GM19238 (cell line): ENCODE measurements around the gene WDR81.
"Not testable (repeated sequence)": the region's sequence is repeated elsewhere in the genome, so short reads cannot be mapped to it uniquely, and the experiment has no call there.

Experiments
- DNase-seq: peaks from one replicate; pipeline ENCODE4 v3.0.0; 2011; ENCODE audit warnings: low spot score; ENCODE audit not compliant: insufficient read length

Gene WDR81

GRCh38 chr17:1730326-1731193 lies 6.1 kb downstream of the WDR81 start:
- DNase-seq: no peak

- no peak for DNase-seq
These were observed 6.6 kb downstream of the WDR81 start for GRCh38 chr17:1731194-1731506.

GRCh38 chr17:1732241-1732832 lies 7.8 kb downstream of the WDR81 start:
- no peak for DNase-seq

GRCh38 chr17:1732833-1733321 lies 8.4 kb downstream of the WDR81 start:
- no peak for DNase-seq

- DNase-seq: no peak
These were observed 9.3 kb downstream of the WDR81 start for GRCh38 chr17:1733759-1734158.

GRCh38 chr17:1735418-1735817 lies 10.9 kb downstream of the WDR81 start:
- DNase-seq: no peak

- no peak for DNase-seq
These were observed 11.4 kb downstream of the WDR81 start for GRCh38 chr17:1735834-1736347.

GRCh38 chr17:1736348-1737281 lies 12.1 kb downstream of the WDR81 start:
- peak; percentile 68 for DNase-seq

- no peak for DNase-seq
These were observed 13.2 kb downstream of the WDR81 start for GRCh38 chr17:1737531-1738291.

- DNase-seq: not testable (repeated sequence)
These were observed 17.4 kb downstream of the WDR81 start for GRCh38 chr17:1741899-1742298.

GRCh38 chr17:1742371-1743087 lies 18.0 kb downstream of the WDR81 start, which contains the start of gene SERPINF2:
SERPINF2 (plus strand) TSS chr17:1742871; CDS start chr17:1744996, 2,125 bp downstream.
- no peak for DNase-seq

- DNase-seq: no peak
These were observed 18.6 kb downstream of the WDR81 start for GRCh38 chr17:1743088-1743439.

GRCh38 chr17:1744551-1745512 lies 20.3 kb downstream of the WDR81 start:
- no peak for DNase-seq

GRCh38 chr17:1745513-1746020 lies 21.1 kb downstream of the WDR81 start:
- no peak for DNase-seq

- no peak for DNase-seq
These were observed 22.6 kb downstream of the WDR81 start for GRCh38 chr17:1746975-1747543.

GRCh38 chr17:1750628-1751027 lies 26.1 kb downstream of the WDR81 start:
- no peak for DNase-seq

- DNase-seq: no peak
These were observed 28.1 kb downstream of the WDR81 start for GRCh38 chr17:1752425-1753262.
